Stomach (tissue), 9 donors: Measurements from ENCODE around the gene NTHL1. TPM values are rescaled to one million over a fixed set of nuclear protein-coding genes. Genes with fewer than 3 reads are reported as not detected.

Experiments used
- DNase-seq, 2 donors: peaks; one replicate each; pipeline versions ENCODE4 v3.0.0 to v3.0.0-alpha.2; 2013 to 2019
- H3K27ac ChIP-seq, 5 donors: fragments of 200-600 bp in 4 of 5; sonication (generic) in 4 of 5; one replicate each; pipeline ENCODE4 v1.5.1; 2013 to 2019; ENCODE audit warnings: mild to moderate bottlenecking in 1 of 5, moderate library complexity in 1 of 5
- H3K27me3 ChIP-seq, 3 donors: fragments of 200-600 bp; sonication (generic); one replicate each; pipeline ENCODE4 v1.5.1; 2017 to 2019; ENCODE audit warnings: mixed run types in 1 of 3
- H3K36me3 ChIP-seq, 4 donors: fragments of 200-600 bp; sonication (generic); 1 replicate in 3 of 4; 2 replicates in 1 of 4; pipeline ENCODE4 v1.5.1; 2016 to 2019
- H3K4me1 ChIP-seq, 4 donors: fragments of 200-600 bp; sonication (generic); one replicate each; pipeline ENCODE4 v1.5.1; 2016 to 2019
- H3K4me3 ChIP-seq, 4 donors: fragments of 200-600 bp; sonication (generic) in 3 of 4; one replicate each; pipeline ENCODE4 v1.5.1; 2016 to 2019; ENCODE audit warnings: mild to moderate bottlenecking in 1 of 4
- H3K9me3 ChIP-seq, 4 donors: fragments of 200-600 bp; sonication (generic); one replicate each; pipeline ENCODE4 v1.5.1; 2016 to 2019
- EP300 ChIP-seq: sonication (generic); formaldehyde crosslinking; IDR thresholded peaks from one replicate; pipeline ENCODE4 v1.6.1; 2017; ENCODE audit warnings: antibody characterized with exemption
- POLR2A ChIP-seq, 4 donors: fragments of 450-650 bp; IDR thresholded peaks; one replicate each; pipeline ENCODE4 v1.6.1; 2016; ENCODE audit warnings: antibody characterized with exemption in 4 of 4, control low read depth in 2 of 4, mild to moderate bottlenecking in 1 of 4, moderate library complexity in 1 of 4
- POLR2AphosphoS5 ChIP-seq, 3 donors: sonication (generic); formaldehyde crosslinking; IDR thresholded peaks; one replicate each; pipeline ENCODE4 v1.6.1; 2016; ENCODE audit warnings: antibody characterized with exemption in 3 of 3
- WGBS, 5 donors: extraction: QIAGEN DNeasy Blood & Tissue Kit in 3 of 5; methylation state at CpG; one replicate each; pipeline versions ENCODE4 v1.1.5 to v1.1.7; 2013 to 2018; 5-methylcytosine and 5-hydroxymethylcytosine counted together
- intact Hi-C: fragments of 100-400 bp; cut with DNase I; formaldehyde crosslinking; loops from one replicate; pipeline ENCODE4 v1.15.1; 2023; ENCODE audit warnings: low total_unique reads
- polyA plus RNA-seq, 3 donors: library from polyadenylated mRNA; stranded (reverse); fragments of 200-250 nt; gene quantifications; one replicate each; pipeline ENCODE4 v1.2.3, GENCODE V29; 2013
- total RNA-seq, 5 donors: library from RNA; depleted of rRNA; stranded (reverse); fragments of >200 nt; gene quantifications; one replicate each; pipeline versions ENCODE4 v1.1.0 to v1.2.3, GENCODE V29; 2014 to 2016
- TF ChIP-seq, protein P1 (sequence below), 7 experiments: fragments of 450-650 bp in 4 of 7; fragments of 200-600 bp in 3 of 7; sonication (generic) in 3 of 7; IDR thresholded peaks; one replicate each; pipeline ENCODE4 v1.5.1; 2016 to 2019; ENCODE audit warnings: antibody characterized with exemption in 7 of 7, control low read depth in 2 of 7, mild to moderate bottlenecking in 1 of 7
- donor health status: healthy with polysubstance abuse.
- donor health status: Bipolar disorder and iron deficiency.
- donor health status: healthy.

NTHL1 gene
- total and polyA plus RNA-seq, 8 donors = 2.3 to 663 (median 32.9) TPM

DNA sequence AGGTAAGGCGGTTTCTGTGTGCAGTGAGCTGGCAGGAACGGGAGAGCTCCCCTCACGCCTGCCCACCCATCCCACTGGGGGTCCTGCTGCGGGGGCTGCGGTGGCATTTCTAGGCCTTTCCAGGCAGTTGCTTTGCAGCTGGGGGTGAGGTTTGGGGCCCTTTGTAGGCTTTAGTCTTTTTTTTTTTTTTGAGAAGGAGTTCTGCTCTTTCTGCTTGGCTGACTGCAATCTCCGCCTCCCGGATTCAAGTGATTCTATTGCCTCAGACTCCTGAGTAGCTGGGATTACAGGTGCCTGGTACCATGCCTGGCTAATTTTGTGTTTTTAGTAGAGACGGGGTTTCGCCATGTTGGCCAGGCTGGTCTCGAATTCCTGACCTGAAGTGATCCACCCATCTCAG lies 11.2 kb upstream of the NTHL1 start:
- Histone ChIP-seq H3K4me3 (no peak overlapping the region), H3K36me3 (peaks cover 51 to 99% (median 94%) of the 10 kb centered on the region in 4 donors), H3K27ac (no peak overlapping the region), H3K9me3 (no peaks in the 10 kb centered on the region), H3K27me3 (no peaks in the 10 kb centered on the region), H3K4me1 (peaks cover 5 to 12% (median 10%) of the 10 kb centered on the region in 4 donors)
- TF ChIP-seq POLR2A (IDR thresholded peaks at IDR 0.05) (no peak), POLR2AphosphoS5 (IDR thresholded peaks at IDR 0.05) (no peak), EP300 (no peak)
- TF ChIP-seq, protein P1, sequence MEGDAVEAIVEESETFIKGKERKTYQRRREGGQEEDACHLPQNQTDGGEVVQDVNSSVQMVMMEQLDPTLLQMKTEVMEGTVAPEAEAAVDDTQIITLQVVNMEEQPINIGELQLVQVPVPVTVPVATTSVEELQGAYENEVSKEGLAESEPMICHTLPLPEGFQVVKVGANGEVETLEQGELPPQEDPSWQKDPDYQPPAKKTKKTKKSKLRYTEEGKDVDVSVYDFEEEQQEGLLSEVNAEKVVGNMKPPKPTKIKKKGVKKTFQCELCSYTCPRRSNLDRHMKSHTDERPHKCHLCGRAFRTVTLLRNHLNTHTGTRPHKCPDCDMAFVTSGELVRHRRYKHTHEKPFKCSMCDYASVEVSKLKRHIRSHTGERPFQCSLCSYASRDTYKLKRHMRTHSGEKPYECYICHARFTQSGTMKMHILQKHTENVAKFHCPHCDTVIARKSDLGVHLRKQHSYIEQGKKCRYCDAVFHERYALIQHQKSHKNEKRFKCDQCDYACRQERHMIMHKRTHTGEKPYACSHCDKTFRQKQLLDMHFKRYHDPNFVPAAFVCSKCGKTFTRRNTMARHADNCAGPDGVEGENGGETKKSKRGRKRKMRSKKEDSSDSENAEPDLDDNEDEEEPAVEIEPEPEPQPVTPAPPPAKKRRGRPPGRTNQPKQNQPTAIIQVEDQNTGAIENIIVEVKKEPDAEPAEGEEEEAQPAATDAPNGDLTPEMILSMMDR (IDR thresholded peaks at IDR 0.05) = no peak
- WGBS, 5 donors = 95 to 97% (median 96%) methylated on average over 10 of the region's 10 CpGs
- no peak for DNase-seq
- intact Hi-C loops = no loop called here

DNA sequence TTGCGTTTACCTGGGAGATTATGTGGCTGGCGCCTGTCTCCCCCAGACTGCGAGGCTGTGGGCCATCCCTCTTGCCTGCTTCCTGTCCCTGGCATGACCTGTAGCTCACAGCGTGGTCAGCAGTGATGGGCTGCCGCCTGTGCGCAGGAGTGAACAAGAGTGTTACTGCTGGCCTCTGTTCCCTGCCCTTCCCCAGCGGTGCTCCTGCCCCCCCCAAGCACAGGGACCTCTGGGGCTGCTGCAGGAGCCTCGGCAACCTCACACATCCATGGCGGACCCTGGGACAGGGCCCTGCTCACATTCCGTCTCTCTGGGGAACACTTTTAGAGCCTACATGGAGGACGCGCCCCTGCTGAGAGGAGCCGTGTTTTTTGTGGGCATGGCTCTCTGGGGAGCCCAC lies 10.8 kb upstream of the NTHL1 start:
- H3K9me3 ChIP-seq = no peaks in the 10 kb centered on the region
- H3K36me3 ChIP-seq = peaks cover 48 to 99% (median 94%) of the 10 kb centered on the region in 4 donors
- H3K27me3 ChIP-seq = no peaks in the 10 kb centered on the region
- TF ChIP-seq POLR2A (IDR thresholded peaks at IDR 0.05) (no peak), POLR2AphosphoS5 (IDR thresholded peaks at IDR 0.05) (no peak), EP300 (no peak)
- TF ChIP-seq, protein P1 (IDR thresholded peaks at IDR 0.05) = no peak
- no peak for DNase-seq
- H3K4me3 ChIP-seq = no peak overlapping the region
- no peak overlapping the region for H3K27ac ChIP-seq
- 83 to 90% (median 88%) methylated on average over 12 to 13 of the region's 13 CpGs for WGBS, 5 donors
- intact Hi-C loops = no loop called here
- peaks cover 5 to 12% (median 10%) of the 10 kb centered on the region in 4 donors for H3K4me1 ChIP-seq

GRCh38 chr16:2057438-2057837 lies 9.8 kb upstream of the NTHL1 start:
- 91 to 94% (median 93%) methylated on average over 8 to 10 of the region's 10 CpGs for WGBS, 5 donors
- H3K36me3 ChIP-seq = peaks cover 47 to 99% (median 94%) of the 10 kb centered on the region in 4 donors
- TF ChIP-seq, protein P1 (IDR thresholded peaks at IDR 0.05) = no peak
- TF ChIP-seq POLR2A (IDR thresholded peaks at IDR 0.05) = no peak
- no peak for TF ChIP-seq EP300
- H3K4me1 ChIP-seq = peaks cover 5 to 12% (median 10%) of the 10 kb centered on the region in 4 donors
- no peak for DNase-seq
- intact Hi-C loops = no loop called here
- H3K27ac ChIP-seq = no peak overlapping the region
- H3K4me3 ChIP-seq = no peak overlapping the region
- H3K27me3 ChIP-seq = no peaks in the 10 kb centered on the region
- H3K9me3 ChIP-seq = no peaks in the 10 kb centered on the region

DNA sequence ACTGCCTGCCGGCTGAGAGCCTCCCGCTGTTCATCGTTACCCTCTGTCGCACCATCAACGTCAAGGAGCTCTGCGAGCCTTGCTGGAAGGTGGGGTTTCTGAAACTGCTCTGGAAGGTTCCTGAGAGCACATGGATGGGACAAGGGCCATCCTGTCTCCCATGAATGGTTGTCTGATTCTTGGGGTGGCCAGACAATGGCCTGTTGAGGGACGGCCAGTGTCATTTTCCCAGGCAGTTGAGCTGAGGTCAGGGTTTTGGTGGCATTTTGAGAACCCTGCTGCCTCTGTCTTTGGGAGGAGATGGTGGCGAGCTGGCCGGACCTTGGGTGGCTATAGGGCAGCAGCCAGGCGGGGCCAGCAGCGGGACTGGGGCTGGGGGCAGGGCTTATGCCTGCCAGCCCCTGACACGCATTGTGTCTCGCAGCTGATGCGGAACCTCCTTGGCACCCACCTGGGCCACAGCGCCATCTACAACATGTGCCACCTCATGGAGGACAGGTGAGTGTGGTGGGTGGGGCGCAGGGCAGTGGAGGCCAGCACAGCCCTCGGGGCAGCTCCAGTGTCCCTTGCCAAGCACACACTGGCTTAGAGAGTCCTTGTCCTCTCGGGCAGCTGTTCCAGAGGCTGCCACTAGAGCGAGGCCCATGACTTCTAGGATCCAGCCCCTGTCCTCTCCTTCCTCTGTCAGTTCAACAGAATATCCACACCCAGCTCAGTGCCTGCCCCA lies 9.2 kb upstream of the NTHL1 start:
- TF ChIP-seq EP300 = no peak
- no peak for TF ChIP-seq POLR2A (IDR thresholded peaks at IDR 0.05)
- no peak for TF ChIP-seq POLR2AphosphoS5 (IDR thresholded peaks at IDR 0.05)
- TF ChIP-seq, protein P1 (IDR thresholded peaks at IDR 0.05) = no peak
- H3K9me3 ChIP-seq = no peaks in the 10 kb centered on the region
- 86 to 96% (median 91%) methylated on average over 16 to 19 of the region's 19 CpGs for WGBS, 5 donors
- H3K4me1 ChIP-seq = peaks cover 5 to 12% (median 10%) of the 10 kb centered on the region in 4 donors
- no peak overlapping the region for H3K27ac ChIP-seq
- no peaks in the 10 kb centered on the region for H3K27me3 ChIP-seq
- H3K4me3 ChIP-seq = no peak overlapping the region
- no peak for DNase-seq
- intact Hi-C loops = no loop called here
- H3K36me3 ChIP-seq = peaks cover 41 to 99% (median 94%) of the 10 kb centered on the region in 4 donors
